A673 (cell line): ENCODE measurements around the gene TBC1D2B.

Experiments
- CTCF ChIP-seq: fragments of 300-800, 200-600 bp; sonication (generic); conservative IDR thresholded peaks from 2 replicates; pipeline ENCODE4 v1.5.1; 2017; ENCODE audit warnings: low read depth, mild to moderate bottlenecking, antibody characterized with exemption, low read length, moderate library complexity, mixed read lengths
- EZH2 ChIP-seq: fragments of 200-600 bp; sonication (generic); IDR thresholded peaks from 2 replicates; pipeline ENCODE4 v1.6.1; 2017; ENCODE audit warnings: borderline replicate concordance, low read depth, mild to moderate bottlenecking, mixed read lengths, antibody characterized with exemption, low read length; ENCODE audit not compliant: poor library complexity, severe bottlenecking

GRCh38 chr15:78040653-78041244 is 36.8 kb downstream of the TBC1D2B start:
- no peak for TF ChIP-seq EZH2
- TF ChIP-seq CTCF = no peak
